Measurements from ENCODE around the gene AMH.
"Not testable (repeated sequence)": the region's sequence is repeated elsewhere in the genome, so short reads cannot be mapped to it uniquely, and the experiment has no call there.

The AMH gene

GRCh38 chr19:2249010-2249866 lies at the start of gene AMH:
Gene AMH (plus strand): TSS chr19:2249323. CDS start chr19:2249333, 10 bp downstream.
- DNase-seq, result no peak

GRCh38 chr19:2199861-2200623 lies 49.1 kb upstream of the AMH start:
- no peak for DNase-seq

- DNase-seq, result not testable (repeated sequence)
These were observed 48.4 kb upstream of the AMH start for GRCh38 chr19:2200624-2201294.

GRCh38 chr19:2201473-2202148 lies 47.5 kb upstream of the AMH start:
- DNase-seq, result no peak

- no peak for DNase-seq
These were observed 46.8 kb upstream of the AMH start for GRCh38 chr19:2202366-2202765.

GRCh38 chr19:2207008-2207407 lies 42.1 kb upstream of the AMH start:
- no peak for DNase-seq

GRCh38 chr19:2207991-2208860 lies 40.9 kb upstream of the AMH start:
- no peak for DNase-seq

GRCh38 chr19:2208975-2209374 lies 40.1 kb upstream of the AMH start:
- DNase-seq, result no peak

- no peak for DNase-seq
These were observed 39.7 kb upstream of the AMH start for GRCh38 chr19:2209408-2209807.

GRCh38 chr19:2210206-2210605 lies 38.9 kb upstream of the AMH start:
- no peak for DNase-seq

GRCh38 chr19:2210987-2211740 lies 38.0 kb upstream of the AMH start:
- DNase-seq, result no peak

- DNase-seq, result no peak
These were observed 36.0 kb upstream of the AMH start for GRCh38 chr19:2212861-2213711.

- DNase-seq, result no peak
These were observed 35.3 kb upstream of the AMH start for GRCh38 chr19:2213799-2214198.

GRCh38 chr19:2214251-2214650 lies 34.9 kb upstream of the AMH start:
- no peak for DNase-seq

GRCh38 chr19:2215281-2215751 lies 33.8 kb upstream of the AMH start:
- peak; percentile 53 for DNase-seq

- no peak for DNase-seq
These were observed 32.5 kb upstream of the AMH start for GRCh38 chr19:2216361-2217225.

GRCh38 chr19:2217591-2217990 lies 31.5 kb upstream of the AMH start:
- DNase-seq, result no peak

GRCh38 chr19:2219726-2220125 lies 29.4 kb upstream of the AMH start:
- no peak for DNase-seq

- DNase-seq, result no peak
These were observed 27.8 kb upstream of the AMH start for GRCh38 chr19:2221250-2221831.

Data from stimulated activated CD4-positive, alpha-beta T cell treated with anti-CD3 and anti-CD28 coated beads, Interleukin-4, amount 100 ng/mL, for 1 hour (primary cell).